Progenitor cell of endocrine pancreas (in vitro differentiated cells): ENCODE measurements around the gene MUC16. TPM values are rescaled to one million over a fixed set of nuclear protein-coding genes. Genes with fewer than 3 reads are reported as not detected.

ENCODE experiments used
- DNase-seq: peaks from one replicate; pipeline ENCODE4 v3.0.0; 2021; ENCODE audit warnings: low spot score; ENCODE audit not compliant: unreplicated experiment
- H3K27ac Mint-ChIP-seq: 2 replicates; pipeline ENCODE4 v1.8.0; 2021; ENCODE audit warnings: mild to moderate bottlenecking, moderate library complexity, mixed read lengths
- H3K27me3 Mint-ChIP-seq: 2 replicates; pipeline ENCODE4 v1.8.0; 2021; ENCODE audit warnings: mixed read lengths
- H3K36me3 Mint-ChIP-seq: 2 replicates; pipeline ENCODE4 v1.8.0; 2022; ENCODE audit warnings: mixed read lengths; ENCODE audit not compliant: insufficient read depth
- H3K4me1 Mint-ChIP-seq: 2 replicates; pipeline ENCODE4 v1.8.0; 2021; ENCODE audit warnings: low read depth, mixed read lengths
- H3K4me3 Mint-ChIP-seq: 2 replicates; pipeline ENCODE4 v1.8.0; 2021; ENCODE audit warnings: low read depth, mild to moderate bottlenecking, moderate library complexity, mixed read lengths
- H3K9me3 Mint-ChIP-seq: 2 replicates; pipeline ENCODE4 v1.8.0; 2021; ENCODE audit warnings: low read depth, mixed read lengths
- CTCF ChIP-seq: fragments of 200-600 bp; sonication (generic); IDR thresholded peaks from one replicate; pipeline ENCODE4 v1.5.0; 2021; ENCODE audit warnings: antibody characterized with exemption, mild to moderate bottlenecking; ENCODE audit not compliant: unreplicated experiment
- total RNA-seq: library from RNA; stranded (reverse); gene quantifications from 2 replicates; pipeline ENCODE4 v1.2.1, GENCODE V29; 2021

Gene MUC16
- total RNA-seq, 1 donor from 2014 or later: 0.43 TPM

- TF ChIP-seq CTCF: no peak
- Mint-ChIP-seq H3K4me1 (no peaks in the 10 kb centered on the region), H3K36me3 (no peaks in the 10 kb centered on the region), H3K27ac (no peak overlapping the region), H3K9me3 (peaks cover 29% of the 10 kb centered on the region), H3K27me3 (no peaks in the 10 kb centered on the region), H3K4me3 (no peak overlapping the region)
- no peak for DNase-seq
These were observed 36.6 kb downstream of the MUC16 start for GRCh38 chr19:8973501-8974091.

- no peak for TF ChIP-seq CTCF
- no peak overlapping the region for H3K4me3 Mint-ChIP-seq
- no peaks in the 10 kb centered on the region for H3K27me3 Mint-ChIP-seq
- no peak overlapping the region for H3K27ac Mint-ChIP-seq
- peaks cover 40% of the 10 kb centered on the region for H3K9me3 Mint-ChIP-seq
- peaks cover 2% of the 10 kb centered on the region for H3K36me3 Mint-ChIP-seq
- no peaks in the 10 kb centered on the region for H3K4me1 Mint-ChIP-seq
- DNase-seq: no peak
These were observed 44.3 kb downstream of the MUC16 start for GRCh38 chr19:8965887-8966286.

Other genes starting within 250 kb of the MUC16 start
- gene ZNF558, start 178.1 kb downstream of the MUC16 start, total RNA-seq: 52.6 and 54.0 TPM in 2 replicates
- gene MBD3L1, start 178.0 kb downstream of the MUC16 start, total RNA-seq: not detected in 2 replicates
- gene OR1M1, start 76.7 kb upstream of the MUC16 start, total RNA-seq: not detected in 2 replicates
- gene OR7G2, start 97.1 kb upstream of the MUC16 start, total RNA-seq: not detected in 2 replicates
- gene OR7G1, start 105.4 kb upstream of the MUC16 start, total RNA-seq: not detected in 2 replicates
- gene OR7G3, start 116.5 kb upstream of the MUC16 start, total RNA-seq: not detected in 2 replicates
- gene ZNF317, start 130.0 kb upstream of the MUC16 start, total RNA-seq: 38.6 and 46.8 TPM in 2 replicates
- gene OR7D2, start 168.6 kb upstream of the MUC16 start, total RNA-seq: 1.2 and 1.8 TPM in 2 replicates
- not detected in 2 replicates for gene OR7D4, start 209.2 kb upstream of the MUC16 start, total RNA-seq
- not detected in 2 replicates for gene OR7E24, start 240.5 kb upstream of the MUC16 start, total RNA-seq